Common myeloid progenitor, CD34-positive (primary cell): Measurements from ENCODE around the gene HMCN1.

ENCODE experiments used
- CTCF ChIA-PET: fragments of 350-600 bp; sonication (Branson Sonifier 250); formaldehyde crosslinking; loops from one replicate; lab custom pipeline; 2021; ENCODE audit warnings: antibody characterized with exemption; lab: Charles Lee
- POLR2A ChIA-PET: fragments of 350-600 bp; sonication (Branson Sonifier 250); formaldehyde crosslinking; loops from one replicate; lab custom pipeline; 2021; ENCODE audit warnings: antibody characterized with exemption; lab: Charles Lee
- DNase-seq, 3 donors: peaks; one replicate each; pipeline versions ENCODE4 v3.0.0 to v3.0.0-alpha.2; 2013
- H3K27ac ChIP-seq, 2 experiments: 1 replicate in 1 of 2; 2 replicates in 1 of 2; pipeline ENCODE4 v1.7.0; 2013; ENCODE audit warnings: inconsistent platforms in 2 of 2, low read length in 2 of 2, mild to moderate bottlenecking in 2 of 2, low read depth in 1 of 2, moderate library complexity in 1 of 2; ENCODE audit not compliant: severe bottlenecking in 2 of 2, insufficient read depth in 1 of 2, poor library complexity in 1 of 2
- H3K27me3 ChIP-seq, 5 experiments: replicated peaks in 2 of 5; 1 replicate in 3 of 5; 2 replicates in 2 of 5; pipeline versions ENCODE4 v1.6.1 to v1.7.0; 2013; ENCODE audit warnings: low read length in 4 of 5, mild to moderate bottlenecking in 2 of 5, moderate library complexity in 2 of 5, inconsistent platforms in 1 of 5; ENCODE audit not compliant: insufficient read depth in 5 of 5, control insufficient read depth in 4 of 5
- H3K36me3 ChIP-seq, 4 experiments: 1 replicate in 2 of 4; 2 replicates in 2 of 4; pipeline versions ENCODE4 v1.6.1 to v1.7.0; 2013; ENCODE audit warnings: low read length in 3 of 4, control low read depth in 1 of 4, mild to moderate bottlenecking in 1 of 4; ENCODE audit not compliant: control insufficient read depth in 4 of 4, insufficient read depth in 4 of 4
- H3K4me1 ChIP-seq, 4 experiments: 1 replicate in 3 of 4; 2 replicates in 1 of 4; pipeline versions ENCODE4 v1.6.1 to v1.7.1; 2013; ENCODE audit warnings: low read length in 3 of 4, mild to moderate bottlenecking in 3 of 4, control low read depth in 1 of 4, inconsistent platforms in 1 of 4, moderate library complexity in 1 of 4; ENCODE audit not compliant: control insufficient read depth in 4 of 4, insufficient read depth in 4 of 4; ENCODE audit errors: control extremely low read depth in 1 of 4
- H3K4me3 ChIP-seq, 7 experiments: 1 replicate in 4 of 7; 2 replicates in 3 of 7; pipeline versions ENCODE4 v1.5.1 to v1.7.0; 2013; ENCODE audit warnings: mild to moderate bottlenecking in 7 of 7, low read length in 6 of 7, moderate library complexity in 6 of 7, inconsistent platforms in 2 of 7, low read depth in 2 of 7, control low read depth in 1 of 7; ENCODE audit not compliant: insufficient read depth in 4 of 7, control insufficient read depth in 1 of 7; ENCODE audit errors: extremely low read depth in 1 of 7
- H3K9me3 ChIP-seq, 5 experiments: 1 replicate in 4 of 5; 2 replicates in 1 of 5; pipeline versions ENCODE4 v1.6.1 to v1.7.1; 2013; ENCODE audit warnings: low read length in 4 of 5, mild to moderate bottlenecking in 2 of 5, inconsistent platforms in 1 of 5, low read depth in 1 of 5, moderate library complexity in 1 of 5; ENCODE audit not compliant: control insufficient read depth in 4 of 5, insufficient read depth in 2 of 5; ENCODE audit errors: control extremely low read depth in 1 of 5
- WGBS: methylation state at CpG from one replicate; pipeline ENCODE4 v1.1.5; 2013; ENCODE audit not compliant: insufficient coverage; 5-methylcytosine and 5-hydroxymethylcytosine counted together

The HMCN1 gene

DNA sequence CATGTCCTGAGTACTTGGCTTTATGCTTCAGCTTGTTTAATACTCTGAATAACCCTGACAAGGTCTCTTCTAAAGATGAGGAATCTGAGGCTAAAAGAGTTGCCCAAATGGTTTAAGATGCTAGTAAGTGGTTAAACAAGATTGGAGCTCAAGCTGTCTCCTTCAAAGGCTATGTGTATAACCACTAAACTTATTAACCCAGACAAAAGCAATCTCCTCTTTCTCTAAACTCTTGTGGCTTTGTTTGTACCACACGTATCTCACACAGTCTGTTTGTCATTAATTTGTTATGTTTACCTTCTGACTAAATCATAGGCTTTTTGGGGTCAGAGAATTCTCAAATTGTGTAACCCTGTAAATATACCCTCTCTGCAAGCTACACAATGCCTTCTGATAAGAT is 89.9 kb downstream of the HMCN1 start:
- CTCF ChIA-PET = no interaction called here

DNA sequence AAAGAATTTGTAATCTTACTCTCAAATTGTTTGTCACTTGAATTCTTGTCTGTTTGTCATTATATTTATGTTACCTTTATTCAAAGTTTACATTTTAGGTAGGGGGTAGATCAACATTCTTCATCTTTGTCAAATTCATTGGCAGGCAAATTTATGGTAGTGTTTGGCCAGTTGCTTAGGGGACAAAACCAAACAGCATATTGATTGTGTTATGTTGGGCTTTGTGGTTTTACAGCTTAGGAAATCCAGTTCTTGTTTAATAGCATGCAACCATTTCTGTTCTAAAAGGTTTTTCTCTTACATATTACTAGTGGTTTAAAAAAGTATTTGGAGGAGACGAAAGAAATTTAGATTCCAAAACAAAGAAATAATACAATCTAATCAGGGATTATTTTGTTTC is 91.4 kb downstream of the HMCN1 start:
- H3K27me3 ChIP-seq = no peaks in the 10 kb centered on the region
- peak in 1 of 3 donors; percentile 7 for DNase-seq
- WGBS = no CpG with 5 or more reads among the region's 1 CpG
- no peak overlapping the region for H3K27ac ChIP-seq
- CTCF ChIA-PET = no interaction called here
- no peaks in the 10 kb centered on the region for H3K4me1 ChIP-seq
- H3K9me3 ChIP-seq = no peaks in the 10 kb centered on the region
- H3K36me3 ChIP-seq = no peaks in the 10 kb centered on the region
- POLR2A ChIA-PET = no interaction called here
- no peak overlapping the region for H3K4me3 ChIP-seq

More for the DNA sequence above, 89.9 kb downstream of the HMCN1 start:
- Histone ChIP-seq H3K36me3 (no peaks in the 10 kb centered on the region), H3K9me3 (no peaks in the 10 kb centered on the region), H3K27me3 (no peaks in the 10 kb centered on the region), H3K4me3 (no peak overlapping the region), H3K4me1 (peaks cover 0 to 7% (median under 1%) of the 10 kb centered on the region in 4 experiments), H3K27ac (no peak overlapping the region)
- no peak for DNase-seq
- POLR2A ChIA-PET = no interaction called here
- WGBS = no CpG with 5 or more reads among the region's 1 CpG

GRCh38 chr1:185834371-185834905 is 100.2 kb downstream of the HMCN1 start:
- ChIA-PET CTCF (no interaction called here), POLR2A (no interaction called here)
- H3K9me3 ChIP-seq = no peaks in the 10 kb centered on the region
- DNase-seq = no peak
- H3K4me3 ChIP-seq = no peak overlapping the region
- no peaks in the 10 kb centered on the region for H3K36me3 ChIP-seq
- H3K27me3 ChIP-seq = no peaks in the 10 kb centered on the region
- no peaks in the 10 kb centered on the region for H3K4me1 ChIP-seq
- no peak overlapping the region for H3K27ac ChIP-seq
- 100% methylated on average over 1 of the region's 2 CpGs for WGBS

- H3K4me1 ChIP-seq = no peaks in the 10 kb centered on the region
- H3K9me3 ChIP-seq = no peaks in the 10 kb centered on the region
- H3K4me3 ChIP-seq = no peak overlapping the region
- WGBS = no CpG with 5 or more reads among the region's 1 CpG
- DNase-seq = no peak
- ChIA-PET CTCF (no interaction called here), POLR2A (no interaction called here)
- H3K27ac ChIP-seq = no peak overlapping the region
- no peaks in the 10 kb centered on the region for H3K36me3 ChIP-seq
- H3K27me3 ChIP-seq = no peaks in the 10 kb centered on the region
These were observed 101.0 kb downstream of the HMCN1 start for GRCh38 chr1:185835191-185835590.

DNA sequence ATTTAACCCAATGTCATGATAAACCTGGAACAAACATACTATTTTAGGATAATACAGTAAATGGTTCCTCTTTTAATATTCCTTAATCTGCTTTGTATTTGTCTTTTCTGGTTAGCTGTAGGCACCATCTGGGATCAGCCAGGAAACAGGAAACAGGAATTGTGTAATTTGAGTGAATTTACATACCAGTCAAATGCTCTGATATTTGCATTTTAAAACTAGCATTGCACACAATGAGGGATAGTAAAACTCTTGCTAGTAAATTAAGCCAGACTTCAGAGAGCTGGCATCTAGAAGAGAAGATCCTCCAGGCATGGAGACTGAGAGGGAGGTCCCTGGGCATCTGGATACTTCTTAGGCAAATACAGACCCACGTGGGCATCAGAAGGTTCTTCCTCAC is 103.5 kb downstream of the HMCN1 start:
- WGBS = 90% methylated on average over 1 of the region's 1 CpG
- no peak overlapping the region for H3K27ac ChIP-seq
- H3K27me3 ChIP-seq = no peaks in the 10 kb centered on the region
- DNase-seq = no peak
- no peak overlapping the region for H3K4me3 ChIP-seq
- ChIA-PET CTCF (no interaction called here), POLR2A (no interaction called here)
- H3K4me1 ChIP-seq = no peaks in the 10 kb centered on the region
- H3K9me3 ChIP-seq = no peaks in the 10 kb centered on the region
- H3K36me3 ChIP-seq = no peaks in the 10 kb centered on the region

- Histone ChIP-seq H3K4me3 (no peak overlapping the region), H3K9me3 (no peaks in the 10 kb centered on the region), H3K27me3 (no peaks in the 10 kb centered on the region), H3K36me3 (no peaks in the 10 kb centered on the region), H3K4me1 (no peaks in the 10 kb centered on the region), H3K27ac (no peak overlapping the region)
- CTCF ChIA-PET = no interaction called here
- DNase-seq = no peak
- no CpG with 5 or more reads among the region's 2 CpGs for WGBS
- POLR2A ChIA-PET = no interaction called here
These were observed 103.9 kb downstream of the HMCN1 start for GRCh38 chr1:185838111-185838510.

DNA sequence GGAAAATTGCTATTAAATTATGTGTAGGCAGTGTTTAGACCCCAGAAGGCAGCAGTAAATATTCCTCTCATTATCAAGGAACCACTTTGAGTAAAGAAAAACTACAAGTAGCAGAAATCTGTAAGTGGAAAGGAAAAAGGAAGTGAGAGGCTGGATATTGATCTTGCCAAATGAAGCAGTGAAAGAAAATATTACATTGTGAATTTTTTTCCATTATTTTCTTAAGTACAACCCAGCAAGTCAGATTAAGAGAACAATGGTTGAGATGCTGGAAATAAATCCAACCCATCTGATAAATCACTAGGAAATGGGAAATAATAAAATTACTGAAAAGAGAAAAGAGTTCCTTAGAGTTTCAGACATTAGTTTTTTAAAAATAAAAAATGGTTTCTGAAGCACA is 106.7 kb downstream of the HMCN1 start:
- Histone ChIP-seq H3K27me3 (no peaks in the 10 kb centered on the region), H3K36me3 (no peaks in the 10 kb centered on the region), H3K9me3 (no peaks in the 10 kb centered on the region), H3K4me1 (no peaks in the 10 kb centered on the region), H3K27ac (no peak overlapping the region), H3K4me3 (no peak overlapping the region)
- POLR2A ChIA-PET = no interaction called here
- CTCF ChIA-PET = no interaction called here
- no peak for DNase-seq
